CD4-positive, alpha-beta T cell treated with Interleukin-15 for 4 hours (primary cell): ENCODE data around the gene LYST.
A peak's percentile ranks its signal among the peaks of the same experiment; 100 is the strongest.

Source experiments
- DNase-seq: peaks from one replicate; pipeline ENCODE4 v3.0.0-alpha.2; 2020; ENCODE audit warnings: low spot score

Gene LYST

GRCh38 chr1:235710687-235711086 lies 156.0 kb downstream of the LYST start:
- no peak for DNase-seq

DNA sequence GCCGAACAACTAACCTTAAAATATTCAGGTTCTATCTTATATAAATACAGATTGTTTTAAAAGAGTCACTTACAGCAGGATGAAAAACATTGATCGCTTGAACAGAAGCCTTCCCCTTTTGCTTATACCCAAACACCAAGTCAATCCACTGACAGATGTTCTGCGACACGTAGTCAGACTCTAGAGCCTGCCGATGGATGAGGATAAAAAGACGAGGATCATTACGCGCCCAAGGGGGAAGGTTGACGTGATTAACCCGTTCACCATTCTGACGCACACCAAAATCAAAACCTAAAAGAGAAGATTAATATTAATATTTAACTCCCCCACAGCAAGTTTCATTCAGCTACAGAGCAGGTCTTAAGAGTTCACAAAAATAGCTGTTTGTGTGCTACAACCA lies 157.7 kb downstream of the LYST start:
- no peak for DNase-seq

DNA sequence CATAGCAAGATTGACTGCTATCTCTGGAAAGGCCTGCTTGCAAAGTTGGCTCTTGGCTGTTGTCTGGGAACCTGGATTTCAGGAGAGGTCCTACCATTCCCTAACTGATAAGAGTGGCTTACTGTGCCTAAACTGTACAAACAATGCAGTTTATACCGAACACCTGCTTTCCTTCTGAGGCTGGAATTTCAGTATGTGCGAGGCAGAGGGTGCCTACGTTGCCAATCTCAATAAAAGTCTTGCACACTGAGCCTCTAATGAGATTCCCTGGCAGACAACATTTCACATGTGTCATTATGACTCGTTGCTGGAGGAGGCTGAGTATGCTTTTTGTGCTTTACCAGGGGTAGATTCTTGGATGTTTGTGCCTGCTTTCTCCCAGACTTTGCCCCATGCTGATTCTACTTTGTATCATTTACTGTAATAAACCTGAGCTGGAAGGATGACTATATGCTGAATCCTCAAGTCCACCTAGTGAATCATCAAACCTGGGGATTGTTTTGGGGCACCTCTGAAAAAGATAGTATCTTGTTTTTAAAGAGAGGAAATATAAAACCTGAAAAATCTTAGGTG lies 158.2 kb downstream of the LYST start:
- no peak for DNase-seq

DNA sequence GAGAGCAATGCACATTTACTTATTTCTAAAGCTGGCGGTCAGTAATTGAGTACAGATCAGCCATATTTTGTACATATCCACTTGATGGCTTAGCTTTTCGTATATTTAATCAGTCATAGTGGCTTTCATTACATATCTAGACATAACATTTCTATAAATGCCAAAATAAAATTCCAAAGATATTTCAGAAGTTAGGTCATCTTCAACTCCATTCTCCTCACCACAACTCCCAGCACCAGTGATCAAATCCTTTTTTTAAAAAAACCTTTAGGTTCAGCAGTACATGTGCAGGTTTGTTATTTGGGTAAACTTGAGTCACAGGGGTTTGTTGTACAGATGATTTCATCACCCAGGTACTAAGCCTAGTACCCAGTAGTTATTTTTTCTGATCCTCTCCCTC lies 163.2 kb downstream of the LYST start:
- DNase-seq = no peak

DNA sequence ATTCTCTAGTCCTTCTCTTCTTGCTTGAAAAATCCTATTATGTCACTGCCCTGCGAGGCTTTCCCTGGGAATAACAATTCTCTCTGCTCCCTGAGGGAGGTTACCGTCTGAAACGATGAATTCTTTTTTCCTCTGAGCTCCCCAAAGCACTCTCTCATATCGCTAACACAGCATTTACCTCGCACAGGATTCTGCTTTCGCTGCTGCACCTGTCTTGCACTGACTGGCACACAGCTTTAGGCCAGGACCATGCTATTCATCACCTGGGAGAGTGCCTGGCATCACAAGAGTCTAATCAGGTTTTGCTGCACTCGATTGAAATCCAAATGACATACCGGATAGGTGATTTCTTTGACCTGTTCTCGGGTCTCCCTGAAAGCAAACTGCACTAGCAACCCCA lies 164.3 kb downstream of the LYST start:
- no peak for DNase-seq

DNA sequence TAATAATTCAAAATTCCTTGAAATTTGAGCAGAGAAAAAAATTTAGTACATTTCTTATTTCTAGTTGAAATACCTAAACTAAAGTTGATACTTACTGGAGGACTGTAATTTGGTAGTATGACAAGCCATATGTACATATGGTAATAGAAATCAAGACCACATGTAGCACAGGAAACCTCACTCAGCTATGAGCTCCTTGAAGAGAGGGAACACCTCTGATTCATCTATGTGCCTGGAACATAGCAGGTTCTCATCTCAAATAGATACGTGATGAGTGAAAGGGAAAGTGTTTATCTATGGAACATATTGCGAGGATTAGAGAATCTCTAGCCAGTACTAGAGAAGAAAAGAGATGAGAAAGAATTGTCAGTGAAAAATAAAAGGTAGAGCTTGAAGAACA lies 169.2 kb downstream of the LYST start:
- peak; percentile 5 for DNase-seq

GRCh38 chr1:235689356-235689755 lies 177.3 kb downstream of the LYST start:
- no peak for DNase-seq

- no peak for DNase-seq
These were observed 178.6 kb downstream of the LYST start for GRCh38 chr1:235688096-235688495.

DNA sequence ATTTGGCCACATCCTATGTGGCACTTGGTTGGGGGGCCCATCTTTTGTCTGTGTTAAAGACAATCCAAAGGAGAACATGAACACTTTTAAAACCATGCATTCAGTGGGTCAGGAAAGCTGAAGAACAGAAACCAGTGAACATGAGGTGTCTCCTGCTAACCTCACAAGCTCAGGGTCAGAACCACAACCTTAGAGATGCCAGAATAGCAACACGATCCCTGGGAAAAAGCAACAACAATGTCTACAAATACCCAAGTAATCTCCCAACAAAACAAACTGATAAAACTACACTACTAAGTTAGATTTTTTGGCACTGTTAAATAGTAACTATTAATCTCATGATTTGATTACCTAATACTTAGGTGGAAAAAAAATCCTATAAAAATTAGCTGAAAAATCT lies 183.1 kb downstream of the LYST start:
- DNase-seq = no peak

- DNase-seq = no peak
These were observed 184.5 kb downstream of the LYST start for GRCh38 chr1:235682216-235682615.

GRCh38 chr1:235679644-235680043 lies 187.1 kb downstream of the LYST start:
- no peak for DNase-seq

- no peak for DNase-seq
These were observed 187.7 kb downstream of the LYST start for GRCh38 chr1:235679005-235679404.

DNA sequence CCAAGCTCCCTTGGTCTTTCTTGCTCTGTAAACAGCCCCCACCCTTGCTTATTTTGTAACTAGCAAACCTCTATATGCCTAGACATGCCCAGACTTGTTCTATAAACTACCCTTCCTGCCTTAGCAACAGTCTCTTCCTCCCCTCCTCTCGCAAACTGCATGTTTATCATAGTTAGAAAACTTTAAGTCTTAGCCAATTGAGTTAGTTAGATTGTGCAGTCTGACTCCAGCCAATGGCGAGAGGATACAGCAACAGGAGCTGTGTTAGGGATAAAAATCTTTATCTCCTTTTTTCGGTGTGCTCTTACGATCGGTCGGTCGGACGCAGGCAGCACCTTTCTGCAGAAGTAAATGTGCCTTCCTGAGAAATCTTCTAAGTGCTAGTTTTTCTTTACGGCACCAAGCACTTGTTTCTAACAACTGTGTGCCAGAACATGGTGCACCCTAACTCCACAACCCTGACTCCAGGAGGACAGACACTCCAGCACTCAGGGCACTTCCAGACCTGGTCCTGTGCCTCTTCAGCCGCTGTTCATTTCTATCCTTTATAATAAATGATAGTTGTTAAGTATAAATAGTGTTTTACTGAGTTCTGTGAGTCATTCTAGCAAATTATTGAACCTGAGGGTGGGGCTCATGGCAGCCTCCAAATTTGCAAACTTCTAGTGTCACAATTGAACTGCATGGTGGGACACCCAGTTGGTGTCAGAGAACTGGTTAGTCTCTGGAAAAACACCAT lies 191.4 kb downstream of the LYST start:
- no peak for DNase-seq

DNA sequence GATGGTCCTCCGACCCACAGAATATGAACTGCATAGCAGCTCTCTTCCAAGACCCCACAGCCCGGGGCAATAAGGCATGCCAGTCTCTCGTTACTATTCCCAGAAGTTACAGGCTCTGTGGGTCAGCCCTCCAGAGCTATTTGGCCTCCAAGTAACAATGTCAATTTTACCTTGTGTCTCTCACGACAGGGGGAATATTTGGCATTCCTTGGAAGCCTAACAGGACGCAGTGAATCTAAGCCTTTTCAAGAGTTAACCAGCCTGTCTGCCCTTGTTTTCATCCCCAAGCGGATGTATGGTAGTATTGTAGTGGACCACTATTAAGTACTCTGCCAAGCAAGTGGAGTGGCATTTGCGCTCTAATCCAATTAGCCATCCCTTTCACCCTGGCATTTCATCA lies 192.7 kb downstream of the LYST start:
- no peak for DNase-seq

GRCh38 chr1:235671992-235672391 lies 194.7 kb downstream of the LYST start:
- no peak for DNase-seq

- DNase-seq = no peak
These were observed 196.4 kb downstream of the LYST start for GRCh38 chr1:235670157-235670776.

DNA sequence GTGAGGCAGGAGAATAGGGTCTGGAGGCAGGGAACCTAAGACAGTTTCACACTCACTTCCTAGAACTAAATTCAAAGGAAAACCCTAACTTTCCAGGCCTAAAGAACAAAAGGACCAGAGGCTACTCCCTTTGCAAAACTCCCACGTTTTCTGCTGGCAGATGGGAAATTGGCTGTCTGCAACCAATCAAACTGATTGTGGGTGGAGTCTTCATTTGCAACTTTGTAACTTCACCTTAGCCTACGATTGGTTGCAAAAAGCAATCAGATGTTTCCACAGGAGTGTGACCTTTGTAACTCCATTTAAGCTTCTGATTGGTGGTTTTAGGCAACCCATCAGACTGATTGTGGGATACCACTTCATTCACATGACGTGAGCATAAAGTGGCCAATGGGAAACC lies 197.4 kb downstream of the LYST start:
- DNase-seq = no peak

- no peak for DNase-seq
These were observed 203.1 kb downstream of the LYST start for GRCh38 chr1:235663628-235664027.

- no peak for DNase-seq
These were observed 205.1 kb downstream of the LYST start for GRCh38 chr1:235661568-235661967.

DNA sequence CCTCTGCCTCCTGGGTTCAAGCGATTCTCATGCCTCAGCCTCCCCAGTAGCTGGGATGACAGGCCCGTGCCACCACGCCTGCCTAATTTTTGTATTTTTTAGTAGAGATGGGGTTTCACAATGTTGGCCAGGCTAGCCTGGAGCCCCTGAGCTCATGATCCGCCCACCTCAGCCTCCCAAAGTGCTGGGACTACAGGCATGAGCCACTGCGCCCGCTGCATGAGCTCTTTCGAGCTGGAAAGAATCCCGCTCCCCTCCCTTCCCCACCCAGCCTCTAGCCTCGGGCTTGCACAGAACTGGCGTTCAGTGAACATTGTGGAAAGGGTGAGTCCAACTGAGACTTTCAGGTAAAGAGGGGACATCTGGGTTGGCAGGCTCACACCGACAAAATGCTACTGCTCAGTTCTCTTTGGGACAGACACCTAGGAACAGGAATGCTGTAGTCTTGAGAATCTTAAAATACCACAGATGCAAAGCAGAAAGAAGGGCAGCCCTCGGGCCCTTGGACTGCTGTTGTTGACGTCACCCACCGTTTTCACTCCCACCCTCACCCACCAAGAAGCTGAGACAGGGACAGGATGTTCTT lies 207.4 kb downstream of the LYST start:
- DNase-seq = no peak

DNA sequence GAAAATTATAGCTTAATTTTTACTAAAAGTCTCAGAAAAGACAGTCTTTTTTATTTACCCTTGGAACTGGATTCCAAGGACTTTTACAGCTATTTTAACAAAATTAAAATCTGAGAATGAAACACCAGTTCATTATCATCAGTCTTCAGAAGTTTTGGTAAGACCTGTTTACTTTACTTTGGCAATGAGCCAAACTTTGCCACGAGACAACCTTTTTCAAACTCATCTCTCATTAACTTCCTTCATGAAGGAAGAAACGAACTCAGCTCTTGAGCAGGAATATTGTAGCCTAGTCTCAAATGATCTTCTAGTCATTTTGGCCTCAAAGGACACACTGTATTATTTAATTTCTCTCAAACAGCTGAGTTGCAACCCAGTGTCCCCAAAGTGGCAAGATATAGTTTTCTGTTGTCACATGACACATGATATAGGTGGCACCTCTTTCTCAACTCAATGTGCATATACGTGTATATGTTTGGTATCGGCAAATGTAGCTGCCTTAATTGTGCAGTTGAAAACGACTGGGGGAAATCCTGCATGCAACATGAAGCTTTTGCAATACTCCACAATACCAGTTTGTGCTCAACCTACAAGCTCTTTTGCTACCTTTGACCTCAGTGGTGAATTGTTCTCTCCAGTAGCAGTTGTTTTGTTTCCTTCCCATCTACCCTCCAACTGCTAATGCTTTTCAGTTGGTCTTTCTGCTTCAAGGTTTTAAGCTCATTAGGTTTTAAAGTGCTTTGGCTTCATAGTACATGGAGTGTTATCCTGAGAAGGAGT lies 208.8 kb downstream of the LYST start:
- no peak for DNase-seq

- no peak for DNase-seq
These were observed 209.4 kb downstream of the LYST start for GRCh38 chr1:235657269-235657668.

GRCh38 chr1:235652364-235652763 lies 214.3 kb downstream of the LYST start:
- no peak for DNase-seq
